GM21515 (cell line): ENCODE data around the gene DUS1L.

Experiments used
- ATAC-seq: cut with Tn5 transposase; IDR thresholded peaks from one replicate; pipeline ENCODE4 v1.9.1; 2021; ENCODE audit not compliant: unreplicated experiment

The DUS1L gene

GRCh38 chr17:82016061-82016874 lies 49.3 kb downstream of the DUS1L start:
- no peak for ATAC-seq

GRCh38 chr17:82015311-82015971 lies 50.2 kb downstream of the DUS1L start:
- ATAC-seq, result no peak

GRCh38 chr17:82014971-82015310 lies 50.7 kb downstream of the DUS1L start:
- ATAC-seq, result no peak

GRCh38 chr17:82014432-82014831 lies 51.2 kb downstream of the DUS1L start:
- ATAC-seq, result no peak

- ATAC-seq, result no peak
Observed at GRCh38 chr17:82013772-82014321, 51.8 kb downstream of the DUS1L start.

GRCh38 chr17:82013341-82013740 lies 52.3 kb downstream of the DUS1L start:
- ATAC-seq, result no peak

GRCh38 chr17:82012640-82013295 lies 52.8 kb downstream of the DUS1L start:
- no peak for ATAC-seq

GRCh38 chr17:82012261-82012639 lies 53.4 kb downstream of the DUS1L start:
- no peak for ATAC-seq

- ATAC-seq, result no peak
Observed at GRCh38 chr17:82011617-82012187, 53.9 kb downstream of the DUS1L start.

DNA sequence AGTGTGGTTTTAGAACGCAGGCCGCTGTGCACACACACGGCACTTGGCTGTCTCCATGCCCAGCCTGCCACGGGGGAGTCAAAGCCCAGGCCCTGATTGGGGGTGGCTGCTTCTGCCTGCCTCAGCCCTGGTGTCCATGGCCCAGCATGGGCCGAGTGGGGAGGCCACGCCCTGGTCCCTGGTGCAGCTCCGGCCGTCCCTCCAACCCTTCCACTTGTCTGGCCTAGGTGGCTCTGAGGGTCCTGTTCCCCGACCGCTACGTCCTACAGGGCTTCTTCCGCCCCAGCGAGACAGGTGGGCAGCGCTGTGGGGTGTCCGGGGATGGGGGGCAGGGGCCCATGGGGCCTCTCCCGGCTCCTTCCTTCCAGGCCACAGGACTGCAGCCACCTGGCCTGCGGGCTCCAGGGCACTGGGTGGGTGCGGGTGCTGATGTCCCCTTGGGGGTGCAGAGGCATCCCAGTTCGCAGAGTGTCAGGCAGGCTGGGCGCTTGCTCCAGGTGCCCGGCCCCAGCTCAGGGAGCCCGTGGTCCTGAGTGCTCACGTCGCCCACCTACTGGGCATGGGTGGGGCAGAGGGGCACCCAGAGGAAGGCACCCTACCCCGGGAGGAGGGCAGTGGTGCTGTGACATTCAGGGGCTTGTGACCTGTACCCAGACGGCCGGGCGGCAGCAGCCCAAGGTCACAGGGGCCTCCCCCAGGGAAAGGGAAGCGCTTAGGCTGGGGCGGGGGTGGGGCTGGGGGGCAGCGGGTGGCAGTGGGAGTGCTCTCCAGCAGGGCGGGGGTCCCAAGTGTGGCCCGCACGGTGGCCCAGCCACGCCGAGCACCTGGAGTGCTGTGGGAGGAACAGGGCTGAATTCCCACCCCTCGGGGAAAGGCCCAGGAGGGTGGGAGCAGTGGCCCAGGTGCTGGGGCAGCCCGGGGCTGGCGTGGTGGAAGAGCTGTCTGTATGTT lies 54.8 kb downstream of the DUS1L start:
- ATAC-seq, result no peak

- ATAC-seq, result no peak
Observed at GRCh38 chr17:82009413-82009812, 56.2 kb downstream of the DUS1L start.

DNA sequence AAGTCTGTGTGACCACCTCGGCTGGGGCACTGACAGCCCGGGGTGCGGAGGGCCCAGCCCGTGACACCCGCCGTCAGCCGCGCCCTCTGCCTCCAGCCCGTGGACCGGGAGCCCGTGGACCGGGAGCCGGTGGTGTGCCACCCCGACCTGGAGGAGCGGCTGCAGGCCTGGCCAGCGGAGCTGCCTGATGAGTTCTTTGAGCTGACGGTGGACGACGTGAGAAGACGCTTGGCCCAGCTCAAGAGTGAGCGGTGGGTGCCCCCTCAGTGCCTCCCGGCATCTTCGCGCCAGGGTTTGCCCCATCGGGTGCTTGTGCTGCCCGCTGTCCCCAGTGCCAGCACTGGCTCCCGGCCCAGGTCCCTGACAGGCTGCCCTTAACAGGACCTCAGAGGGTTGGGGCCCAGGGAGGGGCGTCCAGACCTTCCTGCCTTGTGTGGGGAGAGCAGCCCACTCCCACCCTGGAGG lies 56.6 kb downstream of the DUS1L start:
- ATAC-seq, result no peak

DNA sequence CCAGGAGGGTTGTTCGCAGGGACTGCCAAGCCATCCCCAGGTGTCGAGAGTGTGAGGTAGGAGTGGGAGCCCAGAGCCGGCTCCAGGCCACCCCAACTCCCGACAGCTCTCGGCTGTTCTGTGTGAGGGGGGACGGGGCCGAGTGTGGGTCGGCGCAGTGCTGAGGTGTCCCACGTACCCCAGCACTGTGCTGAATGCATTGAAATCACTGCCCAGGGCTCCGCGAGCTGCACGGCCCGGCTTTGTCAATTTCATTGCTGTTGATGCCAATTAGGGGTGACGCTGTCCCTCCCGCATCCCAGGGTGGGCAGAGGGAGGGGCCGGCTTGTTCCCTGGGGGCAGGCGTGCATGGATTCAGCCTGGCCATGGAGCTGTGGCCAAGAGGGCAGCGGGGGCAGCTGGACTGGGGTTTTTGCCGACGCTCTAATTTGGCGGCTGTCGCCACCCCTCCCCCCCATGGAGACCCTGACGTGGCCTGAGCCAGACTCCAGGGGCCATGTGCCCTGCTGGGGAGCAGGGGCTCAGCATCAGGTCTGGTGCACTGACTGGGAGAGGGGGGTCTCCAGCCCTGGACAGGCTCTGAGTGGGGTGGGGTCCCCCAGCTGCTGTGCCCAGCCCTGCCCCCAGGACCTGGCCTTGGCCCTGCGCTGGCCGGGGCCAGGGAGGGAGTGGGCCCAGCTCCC lies 57.2 kb downstream of the DUS1L start:
- ATAC-seq, result no peak
